H1 (cell line): ENCODE results near the gene ZNF629. TPM values are rescaled to one million over a fixed set of nuclear protein-coding genes. Genes with fewer than 3 reads are reported as not detected.

Experiments used
- CTCF ChIA-PET: fragments of 300-600 bp; sonication (Branson Sonifier 250); formaldehyde crosslinking; loops from one replicate; lab custom pipeline; 2021; ENCODE audit not compliant: partially characterized antibody; lab: Charles Lee
- POLR2A ChIA-PET: fragments of 300-600 bp; sonication (Branson Sonifier 250); formaldehyde crosslinking; loops from one replicate; lab custom pipeline; 2021; ENCODE audit warnings: inconsistent platforms; ENCODE audit not compliant: partially characterized antibody; lab: Charles Lee
- DNase-seq, 2 experiments: peaks; one replicate each; pipeline versions ENCODE4 v3.0.0 to v3.0.0-alpha.2; 2010 to 2022; ENCODE audit warnings: low spot score in 2 of 2, low read depth in 1 of 2, mixed read lengths in 1 of 2
- FAIRE-seq: peaks from 2 replicates; lab custom pipeline; 2011; peaks lifted over from hg19 to GRCh38; lab: Jason Lieb, UNC
- H2AFZ ChIP-seq: 2 replicates; pipeline ENCODE4 v1.8.1; 2012; ENCODE audit warnings: low read length, inconsistent platforms
- H2AK5ac ChIP-seq: 2 replicates; pipeline ENCODE4 v1.6.1; 2013; ENCODE audit warnings: low read depth, low read length
- H2BK120ac ChIP-seq: replicated peaks from 2 replicates; pipeline ENCODE3; 2013; ENCODE audit warnings: low read depth, low read length, inconsistent platforms
- H2BK12ac ChIP-seq: 2 replicates; pipeline ENCODE4 v1.6.1; 2013; ENCODE audit warnings: low read depth, low read length
- H2BK15ac ChIP-seq: 2 replicates; pipeline ENCODE4 v1.6.1; 2013; ENCODE audit warnings: low read length
- H2BK20ac ChIP-seq: 2 replicates; pipeline ENCODE4 v1.6.1; 2013; ENCODE audit warnings: low read length
- H2BK5ac ChIP-seq: 2 replicates; pipeline ENCODE4 v1.6.1; 2013; ENCODE audit warnings: low read depth, low read length
- H3K14ac ChIP-seq: 2 replicates; pipeline ENCODE4 v1.6.1; 2013; ENCODE audit warnings: inconsistent platforms; ENCODE audit not compliant: insufficient read length
- H3K18ac ChIP-seq: 2 replicates; pipeline ENCODE4 v1.6.1; 2013; ENCODE audit warnings: low read length; ENCODE audit errors: extremely low read depth
- H3K23ac ChIP-seq: 2 replicates; pipeline ENCODE4 v1.6.1; 2013; ENCODE audit warnings: inconsistent platforms; ENCODE audit not compliant: insufficient read length
- H3K23me2 ChIP-seq: 2 replicates; pipeline ENCODE4 v1.6.1; 2013; ENCODE audit warnings: low read depth, low read length
- H3K27ac ChIP-seq: 2 replicates; pipeline ENCODE4 v1.6.1; 2011; ENCODE audit warnings: low read depth, low read length, inconsistent platforms
- H3K27me3 ChIP-seq, 4 experiments: replicated peaks in 1 of 4; 1 replicate in 1 of 4; 2 replicates in 3 of 4; pipeline versions ENCODE4 v1.6.1 to v1.8.1; 2011 to 2013; ENCODE audit warnings: low read length in 3 of 4, mild to moderate bottlenecking in 3 of 4, inconsistent platforms in 2 of 4, mixed read lengths in 2 of 4, moderate library complexity in 1 of 4; ENCODE audit not compliant: control insufficient read depth in 3 of 4, insufficient read depth in 3 of 4; ENCODE audit errors: extremely low read depth in 1 of 4
- H3K36me3 ChIP-seq, 4 experiments: 2 replicates each; pipeline versions ENCODE4 v1.6.1 to v1.8.1; 2011 to 2013; ENCODE audit warnings: mild to moderate bottlenecking in 4 of 4, low read length in 3 of 4, moderate library complexity in 2 of 4, control low read depth in 1 of 4, inconsistent platforms in 1 of 4; ENCODE audit not compliant: insufficient read depth in 4 of 4, control insufficient read depth in 2 of 4
- H3K4ac ChIP-seq: replicated peaks from 2 replicates; pipeline ENCODE3; 2013; ENCODE audit warnings: low read length, low read depth, mixed read lengths, inconsistent platforms; ENCODE audit not compliant: insufficient read length
- H3K4me1 ChIP-seq, 4 experiments: replicated peaks in 1 of 4; 1 replicate in 1 of 4; 2 replicates in 3 of 4; pipeline versions ENCODE4 v1.6.1 to v1.8.1; 2011 to 2013; ENCODE audit warnings: low read length in 3 of 4, inconsistent platforms in 2 of 4, mixed read lengths in 1 of 4; ENCODE audit not compliant: insufficient read depth in 4 of 4, control insufficient read depth in 3 of 4
- H3K4me2 ChIP-seq, 2 experiments: 2 replicates each; pipeline versions ENCODE4 v1.6.1 to v1.8.1; 2011 to 2013; ENCODE audit warnings: low read depth in 2 of 2, low read length in 2 of 2, control low read depth in 1 of 2, inconsistent platforms in 1 of 2, mild to moderate bottlenecking in 1 of 2; ENCODE audit not compliant: insufficient read depth in 1 of 2
- H3K4me3 ChIP-seq, 4 experiments: fragments of 200-600, 300-600 bp in 1 of 4; sonication (generic), shearing (Covaris generic), sonication (Bioruptor Twin) in 1 of 4; 2 replicates each; pipeline versions ENCODE4 v1.5.1 to v1.8.1; 2011 to 2016; ENCODE audit warnings: low read length in 4 of 4, low read depth in 3 of 4, control low read depth in 2 of 4, inconsistent platforms in 2 of 4, mild to moderate bottlenecking in 2 of 4, mixed read lengths in 1 of 4, moderate library complexity in 1 of 4; ENCODE audit not compliant: insufficient read depth in 2 of 4; ENCODE audit errors: extremely low read depth in 1 of 4
- H3K56ac ChIP-seq: replicated peaks from 2 replicates; pipeline ENCODE3; 2013; ENCODE audit warnings: low read depth, mild to moderate bottlenecking, mixed read lengths, low read length, inconsistent platforms; ENCODE audit not compliant: insufficient read length
- H3K79me1 ChIP-seq: 2 replicates; pipeline ENCODE4 v1.6.1; 2013; ENCODE audit warnings: low read depth, low read length, control low read depth
- H3K79me2 ChIP-seq, 2 experiments: 2 replicates each; pipeline versions ENCODE4 v1.6.1 to v1.8.1; 2012 to 2013; ENCODE audit warnings: low read length in 2 of 2, mild to moderate bottlenecking in 2 of 2, inconsistent platforms in 1 of 2; ENCODE audit not compliant: insufficient read depth in 2 of 2, control insufficient read depth in 1 of 2
- H3K9ac ChIP-seq, 4 experiments: replicated peaks in 1 of 4; 1 replicate in 1 of 4; 2 replicates in 3 of 4; pipeline versions ENCODE4 v1.6.1 to v1.8.1; 2011 to 2013; ENCODE audit warnings: low read depth in 3 of 4, low read length in 3 of 4, control low read depth in 2 of 4, mild to moderate bottlenecking in 2 of 4, moderate library complexity in 2 of 4, inconsistent platforms in 1 of 4; ENCODE audit errors: extremely low read depth in 1 of 4
- H3K9me3 ChIP-seq, 2 experiments: 2 replicates each; pipeline versions ENCODE4 v1.6.1 to v1.8.1; 2012 to 2013; ENCODE audit warnings: mild to moderate bottlenecking in 2 of 2, moderate library complexity in 2 of 2, control low read depth in 1 of 2, inconsistent platforms in 1 of 2, low read depth in 1 of 2, low read length in 1 of 2, mixed read lengths in 1 of 2; ENCODE audit not compliant: insufficient read depth in 2 of 2
- H4K20me1 ChIP-seq, 2 experiments: replicated peaks in 1 of 2; 2 replicates each; pipeline versions ENCODE3 to v1.8.1; 2011 to 2013; ENCODE audit warnings: inconsistent platforms in 2 of 2, low read length in 2 of 2, mild to moderate bottlenecking in 1 of 2; ENCODE audit not compliant: insufficient read depth in 2 of 2, control insufficient read depth in 1 of 2
- H4K5ac ChIP-seq: 2 replicates; pipeline ENCODE4 v1.6.1; 2013; ENCODE audit warnings: low read length, low read depth, mixed read lengths, inconsistent platforms; ENCODE audit not compliant: insufficient read length
- H4K8ac ChIP-seq: 2 replicates; pipeline ENCODE4 v1.8.0; 2013; ENCODE audit warnings: mild to moderate bottlenecking, moderate library complexity, low read length, inconsistent platforms; ENCODE audit not compliant: insufficient read depth; ENCODE audit errors: extremely low read depth
- H4K91ac ChIP-seq: replicated peaks from 2 replicates; pipeline ENCODE3; 2013; ENCODE audit warnings: low read length, mixed read lengths, inconsistent platforms; ENCODE audit not compliant: insufficient read length
- ATF2 ChIP-seq: IDR thresholded peaks from 2 replicates; pipeline ENCODE4 v1.6.1; 2012; ENCODE audit warnings: low read length, inconsistent platforms
- KDM1A ChIP-seq: fragments of 200-600, 300-600 bp; sonication (generic); IDR thresholded peaks from 2 replicates; pipeline ENCODE4 v1.7.1; 2016; ENCODE audit warnings: mild to moderate bottlenecking, low read length, borderline replicate concordance
- NANOG ChIP-seq: IDR thresholded peaks from 2 replicates; pipeline ENCODE4 v1.6.1; 2011; ENCODE audit warnings: low read length, low read depth, mild to moderate bottlenecking, inconsistent platforms; ENCODE audit not compliant: insufficient read depth, poor library complexity, severe bottlenecking
- WGBS, 2 experiments: shearing (Covaris generic) in 1 of 2; methylation state at CpG; one replicate each; pipeline versions ENCODE4 v1.1.6 to v1.1.7; 2013 to 2015; ENCODE audit warnings: low lambda C conversion rate in 2 of 2, mixed read lengths in 2 of 2, inconsistent platforms in 1 of 2, low coverage in 1 of 2, missing lambda C conversion rate in 1 of 2; ENCODE audit not compliant: insufficient replicate concordance in 2 of 2, insufficient coverage in 1 of 2, insufficient read length in 1 of 2; ENCODE audit errors: extremely low coverage in 1 of 2, missing lambda C conversion rate in 1 of 2; 5-methylcytosine and 5-hydroxymethylcytosine counted together
- polyA plus RNA-seq, 7 experiments: library from polyadenylated mRNA; depleted of rRNA in 3 of 7; stranded (reverse) in 5 of 7; unstranded in 2 of 7; fragments of >200 nt in 5 of 7; fragments of 200-250 nt in 2 of 7; gene quantifications; 1 replicate in 5 of 7; 2 replicates in 1 of 7; 4 replicates in 1 of 7; pipeline versions ENCODE4 v1.2.1 to v1.2.3, GENCODE V29; 2011 to 2013; ENCODE audit warnings: missing spikeins in 2 of 7, mixed read lengths in 2 of 7
- total RNA-seq: library from RNA; stranded (reverse); fragmentation: NEBNext Ultra II Directional; extraction: Animal tissue kit (Norgen Biotek cat#: 25700); gene quantifications from 2 replicates; pipeline ENCODE4 v1.2.1, GENCODE V29; 2021

ZNF629 gene
- total and polyA plus RNA-seq, 2 of the 8 experiments (the other 6 are each of a cell fraction or from before 2014, with no cell fraction given), result 11.0 to 19.5 TPM

- Histone ChIP-seq H3K27ac (no peak overlapping the region), H3K18ac (no peak overlapping the region), H3K27me3 (no peaks in the 10 kb centered on the region; a peak in 1 of 7 replicates), H2AFZ (no peak overlapping the region), H2BK15ac (no peak overlapping the region), H4K91ac (no peak overlapping the region), H2BK12ac (no peak overlapping the region), H3K14ac (no peak overlapping the region), H2BK20ac (no peak overlapping the region), H3K4me1 (peaks cover 0 to 11% (median 3%) of the 10 kb centered on the region in 4 experiments; a peak in 5 of 7 replicates), H3K79me2 (peaks cover 0 to 8% of the 10 kb centered on the region in 2 experiments; a peak in 2 of 4 replicates), H4K5ac (no peak overlapping the region), H3K4ac (no peak overlapping the region), H3K4me3 (no peak overlapping the region), H3K9ac (no peak overlapping the region), H3K23me2 (peaks cover 4% of the 10 kb centered on the region; the same call in 1 of the 2 replicates), H3K23ac (no peak overlapping the region), H2AK5ac (no peak overlapping the region), H4K20me1 (peaks cover 0 to 9% of the 10 kb centered on the region in 2 experiments), H3K56ac (no peak overlapping the region), H3K79me1 (peaks cover 2% of the 10 kb centered on the region), H2BK120ac (no peak overlapping the region), H3K4me2 (no peak overlapping the region), H4K8ac (no peak overlapping the region), H2BK5ac (no peak overlapping the region), H3K9me3 (no peaks in the 10 kb centered on the region), H3K36me3 (peaks cover 11 to 25% (median 17%) of the 10 kb centered on the region in 4 experiments; a peak in 6 of 8 replicates)
- 93% methylated on average over 4 of the region's 4 CpGs; no CpG with 5 or more reads in 1 of the 2 experiments for WGBS, 2 experiments
- DNase-seq, result no peak
- ChIA-PET CTCF (interaction anchor here (0.6 to 1.0 kb wide), 4 partner anchors 14 to 120 kb away, joined by 3 read pairs; no protein-coding TSS in a partner anchor), POLR2A (interaction anchor here (0.7 to 2.6 kb wide), 6 partner anchors 10 to 120 kb away, joined by 3 to 9 read pairs (median 4); no protein-coding TSS in a partner anchor)
- no peak for FAIRE-seq
- TF ChIP-seq NANOG, result no peak
- TF ChIP-seq KDM1A, result no peak
- TF ChIP-seq ATF2, result no peak
These were observed 6.5 kb downstream of the ZNF629 start for GRCh38 chr16:30780549-30780948.
